GM11168 (cell line): ENCODE measurements around the gene SLAIN1.

ENCODE experiments used
- in situ Hi-C: fragments of 300-500 bp; cut with MboI; formaldehyde crosslinking; loops from one replicate; pipeline ENCODE4 v1.12.0; 2022; ENCODE audit warnings: low sequenced_read_pairs; ENCODE audit not compliant: unreplicated experiment

SLAIN1 gene

GRCh38 chr13:77703408-77703807, 5.9 kb downstream of the SLAIN1 start:
- in situ Hi-C loops = loop anchor here (25.0 kb wide), 1 partner anchor 366 kb away; the partner anchor contains the start of gene MYCBP2

- in situ Hi-C loops = loop anchor here (25.0 kb wide), 1 partner anchor 377 kb away; the partner anchor contains the start of gene MYCBP2
Measured at GRCh38 chr13:77714119-77714755, 16.8 kb downstream of the SLAIN1 start.

- in situ Hi-C loops = loop anchor here (25.0 kb wide), 1 partner anchor 378 kb away; the partner anchor contains the start of gene MYCBP2
Measured at GRCh38 chr13:77715233-77715891, 17.9 kb downstream of the SLAIN1 start.

- in situ Hi-C loops = loop anchor here (25.0 kb wide), 1 partner anchor 379 kb away; the partner anchor contains the start of gene MYCBP2
Measured at GRCh38 chr13:77716692-77717091, 19.2 kb downstream of the SLAIN1 start.

- in situ Hi-C loops = loop anchor here (25.0 kb wide), 1 partner anchor 380 kb away; the partner anchor contains the start of gene MYCBP2
Measured at GRCh38 chr13:77717508-77717907, 20.0 kb downstream of the SLAIN1 start.

- in situ Hi-C loops = loop anchor here (25.0 kb wide), 1 partner anchor 382 kb away; the partner anchor contains the start of gene MYCBP2
Measured at GRCh38 chr13:77719128-77719527, 21.6 kb downstream of the SLAIN1 start.

GRCh38 chr13:77720988-77721387, 23.5 kb downstream of the SLAIN1 start:
- in situ Hi-C loops = loop anchor here (25.0 kb wide), 1 partner anchor 384 kb away; the partner anchor contains the start of gene MYCBP2

GRCh38 chr13:77724092-77724491, 26.6 kb downstream of the SLAIN1 start:
- in situ Hi-C loops = loop anchor here (25.0 kb wide), 1 partner anchor 387 kb away; the partner anchor contains the start of gene MYCBP2

- in situ Hi-C loops = no loop called here
Measured at GRCh38 chr13:77725071-77725470, 27.6 kb downstream of the SLAIN1 start.

- in situ Hi-C loops = no loop called here
Measured at GRCh38 chr13:77728265-77729125, 31.0 kb downstream of the SLAIN1 start.

- in situ Hi-C loops = no loop called here
Measured at GRCh38 chr13:77729502-77730221, 32.2 kb downstream of the SLAIN1 start.

GRCh38 chr13:77730572-77730971, 33.1 kb downstream of the SLAIN1 start:
- in situ Hi-C loops = no loop called here

GRCh38 chr13:77732287-77732686, 34.8 kb downstream of the SLAIN1 start:
- in situ Hi-C loops = no loop called here

GRCh38 chr13:77733674-77734073, 36.2 kb downstream of the SLAIN1 start:
- in situ Hi-C loops = no loop called here

GRCh38 chr13:77737583-77738200, 40.2 kb downstream of the SLAIN1 start:
- in situ Hi-C loops = no loop called here

- in situ Hi-C loops = no loop called here
Measured at GRCh38 chr13:77740097-77740735, 42.7 kb downstream of the SLAIN1 start.

- in situ Hi-C loops = no loop called here
Measured at GRCh38 chr13:77740931-77741596, 43.6 kb downstream of the SLAIN1 start.

- in situ Hi-C loops = no loop called here
Measured at GRCh38 chr13:77741597-77741972, 44.1 kb downstream of the SLAIN1 start.
